HepG2 (cell line): ENCODE measurements around the gene IPO5. TPM values are rescaled to one million over a fixed set of nuclear protein-coding genes. Genes with fewer than 3 reads are reported as not detected.

ENCODE experiments used
- ATAC-seq: fragments of 200-7000 bp; cut with Tn5 transposase; 3 replicates; pipeline ENCODE4 v1.9.1; 2020; ENCODE audit warnings: mild to moderate bottlenecking, moderate library complexity
- BruUV-seq: library from RNA; stranded (reverse); fragments of 400-500 nt; replicated peaks from 2 replicates; lab custom pipeline; 2021; lab: Mats Ljungman, UMichigan
- CTCF ChIA-PET: fragments of 300-600 bp; formaldehyde crosslinking; extraction: SDS; loops from one replicate; lab custom pipeline; 2021; ENCODE audit warnings: low total read pairs, inconsistent platforms, low intra/inter-chr PET ratio; lab: Yijun Ruan, JAX
- POLR2A ChIA-PET: fragments of 350-600 bp; sonication (Branson Sonifier 250); formaldehyde crosslinking; loops from one replicate; lab custom pipeline; 2020; ENCODE audit warnings: antibody characterized with exemption, inconsistent platforms; lab: Yijun Ruan, JAX
- DNase-seq: peaks from one replicate; pipeline ENCODE4 v3.0.0-alpha.2; 2015; ENCODE audit warnings: low spot score
- FAIRE-seq: peaks from 3 replicates; lab custom pipeline; 2011; peaks lifted over from hg19 to GRCh38; lab: Jason Lieb, UNC
- H2AFZ ChIP-seq: one replicate; pipeline ENCODE4 v1.6.1; 2011; ENCODE audit warnings: low read length, inconsistent platforms
- H3K27ac ChIP-seq: fragments of 300-600 bp; 3 replicates; pipeline ENCODE4 v1.8.0; 2011; ENCODE audit warnings: mixed run types, mild to moderate bottlenecking, mixed read lengths, low read length, inconsistent platforms; ENCODE audit not compliant: insufficient read depth; ENCODE audit errors: extremely low read length
- H3K27me3 ChIP-seq, 2 experiments: fragments of 200-600 bp in 1 of 2; 2 replicates in 1 of 2; 3 replicates in 1 of 2; pipeline versions ENCODE4 v1.6.0 to v1.8.0; 2011; ENCODE audit warnings: low read length in 2 of 2, mild to moderate bottlenecking in 2 of 2, moderate library complexity in 2 of 2, inconsistent platforms in 1 of 2; ENCODE audit not compliant: insufficient read depth in 2 of 2, control insufficient read depth in 1 of 2
- H3K36me3 ChIP-seq, 2 experiments: fragments of 200-600 bp in 1 of 2; replicated peaks in 1 of 2; 2 replicates in 1 of 2; 3 replicates in 1 of 2; pipeline versions ENCODE4 v1.5.1 to v1.8.0; 2011; ENCODE audit warnings: low read length in 2 of 2, inconsistent platforms in 1 of 2; ENCODE audit not compliant: insufficient read depth in 2 of 2, control insufficient read depth in 1 of 2
- H3K4me1 ChIP-seq: 2 replicates; pipeline ENCODE4 v1.5.1; 2012; ENCODE audit warnings: low read length, inconsistent platforms; ENCODE audit not compliant: insufficient read depth
- H3K4me2 ChIP-seq: 2 replicates; pipeline ENCODE4 v1.6.0; 2011; ENCODE audit warnings: low read depth, low read length, inconsistent platforms
- H3K4me3 ChIP-seq, 3 experiments: fragments of 200-600 bp in 1 of 3; sonication (generic), shearing (Covaris generic) in 1 of 3; replicated peaks in 1 of 3; 2 replicates each; pipeline ENCODE4 v1.5.1; 2011 to 2016; ENCODE audit warnings: low read length in 3 of 3, inconsistent platforms in 2 of 3, low read depth in 2 of 3, mild to moderate bottlenecking in 2 of 3, control low read depth in 1 of 3, mixed read lengths in 1 of 3; ENCODE audit not compliant: insufficient read depth in 1 of 3
- H3K79me2 ChIP-seq: one replicate; pipeline ENCODE4 v1.6.1; 2011; ENCODE audit warnings: low read length, inconsistent platforms; ENCODE audit not compliant: insufficient read depth
- H3K9ac ChIP-seq: 2 replicates; pipeline ENCODE4 v1.6.0; 2011; ENCODE audit warnings: mild to moderate bottlenecking, low read depth, low read length, inconsistent platforms; ENCODE audit not compliant: insufficient read depth
- H3K9me3 ChIP-seq: 2 replicates; pipeline ENCODE4 v1.5.1; 2012; ENCODE audit warnings: mild to moderate bottlenecking, low read length
- H4K20me1 ChIP-seq: 2 replicates; pipeline ENCODE4 v1.6.0; 2011; ENCODE audit warnings: inconsistent platforms, mild to moderate bottlenecking, low read length, moderate library complexity; ENCODE audit not compliant: insufficient read depth
- ARNTL ChIP-seq: sonication (generic); formaldehyde crosslinking; IDR thresholded peaks from 2 replicates; pipeline ENCODE4 v1.4.0; 2020; ENCODE audit warnings: mild to moderate bottlenecking, missing genetic modification reagents
- DMAP1 ChIP-seq: IDR thresholded peaks from 2 replicates; pipeline ENCODE4 v1.6.1; 2016
- DMTF1 ChIP-seq: sonication (generic); formaldehyde crosslinking; IDR thresholded peaks from 2 replicates; pipeline ENCODE4 v1.4.0; 2020; ENCODE audit warnings: mild to moderate bottlenecking, missing genetic modification reagents
- E2F1 ChIP-seq: sonication (generic); formaldehyde crosslinking; IDR thresholded peaks from 2 replicates; pipeline ENCODE4 v1.5.0; 2020; ENCODE audit warnings: missing genetic modification reagents
- HIC2 ChIP-seq: sonication (generic); formaldehyde crosslinking; IDR thresholded peaks from 2 replicates; pipeline ENCODE4 v1.9.0; 2022; ENCODE audit warnings: low read depth, missing genetic modification reagents
- IRF2 ChIP-seq: IDR thresholded peaks from 2 replicates; pipeline ENCODE4 v1.6.1; 2018; ENCODE audit warnings: missing genetic modification reagents, missing compliant biosample characterization
- RELA ChIP-seq: sonication (generic); formaldehyde crosslinking; IDR thresholded peaks from 2 replicates; pipeline ENCODE4 v1.4.0; 2020; ENCODE audit warnings: missing genetic modification reagents
- SOX6 ChIP-seq, 2 experiments: fragments of 450-650 bp in 1 of 2; sonication (generic) in 1 of 2; formaldehyde crosslinking in 1 of 2; IDR thresholded peaks; 2 replicates each; pipeline versions ENCODE4 v1.4.0 to v1.6.1; 2017 to 2020; ENCODE audit warnings: antibody characterized with exemption in 1 of 2, mild to moderate bottlenecking in 1 of 2, missing genetic modification reagents in 1 of 2
- SP2 ChIP-seq: sonication (generic); formaldehyde crosslinking; IDR thresholded peaks from 2 replicates; pipeline ENCODE4 v1.5.1; 2020; ENCODE audit warnings: mild to moderate bottlenecking, missing genetic modification reagents
- TAF1 ChIP-seq: sonication (generic); formaldehyde crosslinking; IDR thresholded peaks from 2 replicates; pipeline ENCODE4 v1.4.0; 2020; ENCODE audit warnings: missing genetic modification reagents
- THAP9 ChIP-seq: sonication (generic); formaldehyde crosslinking; IDR thresholded peaks from 2 replicates; pipeline ENCODE4; 2020; ENCODE audit warnings: missing genetic modification reagents, mild to moderate bottlenecking, borderline replicate concordance
- ZBTB7B ChIP-seq: sonication (generic); formaldehyde crosslinking; IDR thresholded peaks from 2 replicates; pipeline ENCODE4 v1.4.0; 2020; ENCODE audit warnings: missing genetic modification reagents
- ZGPAT ChIP-seq: IDR thresholded peaks from 2 replicates; pipeline ENCODE4 v1.6.1; 2016; ENCODE audit warnings: mild to moderate bottlenecking
- ZNF232 ChIP-seq: sonication (generic); formaldehyde crosslinking; IDR thresholded peaks from 2 replicates; pipeline ENCODE4 v1.4.0; 2020; ENCODE audit warnings: missing genetic modification reagents, borderline replicate concordance
- ZNF841 ChIP-seq: sonication (generic); formaldehyde crosslinking; IDR thresholded peaks from 2 replicates; pipeline ENCODE4 v1.8.1; 2023; ENCODE audit warnings: missing genetic modification reagents, borderline replicate concordance
- WGBS: methylation state at CpG from one replicate; pipeline ENCODE4 v1.1.6; 2017; ENCODE audit warnings: low lambda C conversion rate; 5-methylcytosine and 5-hydroxymethylcytosine counted together
- in situ Hi-C: cut with HindIII; loops from 2 replicates; pipeline ENCODE4 v1.10.0; 2017; ENCODE audit warnings: low pct_unique_long_range_greater_than_20kb; ENCODE audit not compliant: extremely low pct_ligation_motif_present
- intact Hi-C: fragments of 100-400 bp; cut with micrococcal nuclease; formaldehyde crosslinking; loops from one replicate; pipeline ENCODE4 v1.10.0; 2022; ENCODE audit not compliant: unreplicated experiment
- polyA plus RNA-seq, 8 experiments: library from polyadenylated mRNA; depleted of rRNA in 3 of 8; stranded (reverse) in 7 of 8; unstranded in 1 of 8; fragments of >200 nt; fragmentation: Illumina TruSeq in 4 of 8; extraction: Trizol in 4 of 8; gene quantifications; 2 replicates each; pipeline versions ENCODE4 v1.2.1 to v1.2.3, GENCODE V29; 2011 to 2016; ENCODE audit warnings: low read depth in 4 of 8, missing spikeins in 1 of 8, mixed read lengths in 1 of 8; ENCODE audit not compliant: insufficient read depth in 1 of 8
- total RNA-seq, 5 experiments: library from RNA; depleted of rRNA; stranded (reverse); fragments of >200 nt; fragmentation: Illumina TruSeq; extraction: Trizol; gene quantifications; 2 replicates each; pipeline ENCODE4 v1.2.3, GENCODE V29; 2016; ENCODE audit warnings: low read depth in 1 of 5

IPO5 gene
- total and polyA plus RNA-seq, 2 of the 13 experiments (the other 11 are each of a cell fraction or from before 2014, with no cell fraction given), result 155 to 242 TPM

- no peak for TF ChIP-seq ARNTL
- no peak for TF ChIP-seq IRF2 (CRISPR knock-in tag)
- no peak for TF ChIP-seq E2F1 (CRISPR knock-in tag)
- TF ChIP-seq DMAP1 (CRISPR knock-in tag), result no peak
- TF ChIP-seq ZNF232 (CRISPR knock-in tag), result no peak
- no peak for TF ChIP-seq SOX6 (IDR thresholded peaks at IDR 0.05)
- no peak for TF ChIP-seq SOX6 (CRISPR knock-in tag; IDR thresholded peaks at IDR 0.05)
- TF ChIP-seq DMTF1 (CRISPR knock-in tag), result no peak
- TF ChIP-seq SP2 (CRISPR knock-in tag), result no peak
These were observed 25.2 kb upstream of the IPO5 start (continued) for GRCh38 chr13:97928301-97928700.

- no peak; the same call in 2 of the 3 replicates for ATAC-seq
- no peak for DNase-seq
- ChIA-PET CTCF (no interaction called here), POLR2A (no interaction called here)
- WGBS, result 0% methylated on average over 5 of the region's 5 CpGs
- Histone ChIP-seq H3K4me1 (no peaks in the 10 kb centered on the region), H3K4me2 (no peak overlapping the region), H3K27ac (no peak overlapping the region), H3K79me2 (no peaks in the 10 kb centered on the region), H3K27me3 (no peaks in the 10 kb centered on the region), H3K9me3 (no peaks in the 10 kb centered on the region), H4K20me1 (no peaks in the 10 kb centered on the region), H3K4me3 (no peak overlapping the region), H2AFZ (no peak overlapping the region), H3K36me3 (no peaks in the 10 kb centered on the region), H3K9ac (no peak overlapping the region)
- intact Hi-C loops, result no loop called here
- BruUV-seq, result no TSS peak
- no peak for FAIRE-seq
- in situ Hi-C loops, result no loop called here
- no peak for TF ChIP-seq ZNF841 (CRISPR knock-in tag)
- TF ChIP-seq HIC2 (CRISPR knock-in tag), result no peak
- no peak for TF ChIP-seq THAP9 (CRISPR knock-in tag)
- TF ChIP-seq ZBTB7B (CRISPR knock-in tag), result no peak
- no peak for TF ChIP-seq TAF1 (CRISPR knock-in tag)
- no peak for TF ChIP-seq ZGPAT (CRISPR knock-in tag)
- no peak for TF ChIP-seq RELA
These were observed 21.4 kb upstream of the IPO5 start for GRCh38 chr13:97932036-97932435.
